Epithelial cell of prostate (primary cell): ENCODE data around the gene C20orf144.
"Not testable (repeated sequence)": the region's sequence is repeated elsewhere in the genome, so short reads cannot be mapped to it uniquely, and the experiment has no call there.

Experiments
- DNase-seq: peaks from one replicate; pipeline ENCODE4 v3.0.0-alpha.2; 2011; ENCODE audit warnings: low read depth, low spot score
- H3K27ac ChIP-seq: fragments of 450-650 bp; 2 replicates; pipeline ENCODE4 v1.5.1; 2017; ENCODE audit warnings: mild to moderate bottlenecking

C20orf144 gene

GRCh38 chr20:33662172-33662571, at the start of gene C20orf144:
TSS of gene C20orf144 (plus strand) at chr20:33662327. CDS start at chr20:33662346, 19 bp downstream.
- H3K27ac ChIP-seq, result peak within 1 kb of the TSS; percentile 67

GRCh38 chr20:33621717-33622400, 40.3 kb upstream of the C20orf144 start:
- no peak for DNase-seq
- H3K27ac ChIP-seq, result no peak overlapping the region

More at GRCh38 chr20:33662172-33662571, at the start of gene C20orf144:
- no peak for DNase-seq

GRCh38 chr20:33622705-33623365, 39.3 kb upstream of the C20orf144 start:
- DNase-seq, result no peak
- H3K27ac ChIP-seq, result peak overlapping the region; percentile 5

- H3K27ac ChIP-seq, result no peak overlapping the region
- no peak for DNase-seq
These were observed 37.7 kb upstream of the C20orf144 start for GRCh38 chr20:33624399-33624798.

GRCh38 chr20:33626190-33626589, 35.9 kb upstream of the C20orf144 start:
- H3K27ac ChIP-seq, result no peak overlapping the region
- no peak for DNase-seq

GRCh38 chr20:33627577-33628216, 34.4 kb upstream of the C20orf144 start:
- no peak overlapping the region for H3K27ac ChIP-seq
- DNase-seq, result no peak

- no peak overlapping the region for H3K27ac ChIP-seq
- no peak for DNase-seq
These were observed 32.6 kb upstream of the C20orf144 start for GRCh38 chr20:33629533-33629932.

- no peak for DNase-seq
- no peak overlapping the region for H3K27ac ChIP-seq
These were observed 32.1 kb upstream of the C20orf144 start for GRCh38 chr20:33629979-33630378.

GRCh38 chr20:33630507-33630906, 31.6 kb upstream of the C20orf144 start:
- DNase-seq, result no peak

GRCh38 chr20:33631910-33632309, 30.2 kb upstream of the C20orf144 start:
- not testable (repeated sequence) for H3K27ac ChIP-seq, DNase-seq

More at GRCh38 chr20:33630507-33630906, 31.6 kb upstream of the C20orf144 start:
- no peak overlapping the region for H3K27ac ChIP-seq

GRCh38 chr20:33635341-33635740, 26.8 kb upstream of the C20orf144 start:
- no peak for DNase-seq
- no peak overlapping the region for H3K27ac ChIP-seq

GRCh38 chr20:33636776-33637175, 25.4 kb upstream of the C20orf144 start:
- DNase-seq, result no peak
- H3K27ac ChIP-seq, result no peak overlapping the region

GRCh38 chr20:33640287-33640686, 21.8 kb upstream of the C20orf144 start:
- no peak for DNase-seq
- no peak overlapping the region for H3K27ac ChIP-seq

GRCh38 chr20:33644313-33645071, 17.6 kb upstream of the C20orf144 start:
- DNase-seq, result no peak

GRCh38 chr20:33645072-33645358, 17.1 kb upstream of the C20orf144 start:
- no peak for DNase-seq
- no peak overlapping the region for H3K27ac ChIP-seq

More at GRCh38 chr20:33644313-33645071, 17.6 kb upstream of the C20orf144 start:
- H3K27ac ChIP-seq, result no peak overlapping the region

- DNase-seq, result no peak
- H3K27ac ChIP-seq, result no peak overlapping the region
These were observed 16.7 kb upstream of the C20orf144 start for GRCh38 chr20:33645396-33645795.

- no peak overlapping the region for H3K27ac ChIP-seq
- no peak for DNase-seq
These were observed 15.9 kb upstream of the C20orf144 start for GRCh38 chr20:33646191-33646590.

GRCh38 chr20:33646959-33647602, 15.0 kb upstream of the C20orf144 start:
- not testable (repeated sequence) for DNase-seq
- H3K27ac ChIP-seq, result peak overlapping the region; percentile 2

GRCh38 chr20:33647603-33648395, 14.3 kb upstream of the C20orf144 start:
- no peak for DNase-seq
- H3K27ac ChIP-seq, result peak overlapping the region; percentile 2
